Peyer's patch (tissue), 4 donors: ENCODE measurements around the gene SFXN3.

ENCODE experiments used
- POLR2A ChIP-seq, 2 donors: fragments of 450-650 bp; IDR thresholded peaks; one replicate each; pipeline ENCODE4 v1.5.1; 2017; ENCODE audit warnings: antibody characterized with exemption in 2 of 2, mild to moderate bottlenecking in 2 of 2, moderate library complexity in 2 of 2
- TF ChIP-seq, protein P1 (sequence below), 6 experiments: fragments of 450-650 bp in 4 of 6; fragments of 200-600 bp in 2 of 6; sonication (generic) in 1 of 6; IDR thresholded peaks; one replicate each; pipeline ENCODE4 v1.5.1; 2017 to 2019; ENCODE audit warnings: antibody characterized with exemption in 6 of 6, mild to moderate bottlenecking in 3 of 6, moderate library complexity in 1 of 6

DNA sequence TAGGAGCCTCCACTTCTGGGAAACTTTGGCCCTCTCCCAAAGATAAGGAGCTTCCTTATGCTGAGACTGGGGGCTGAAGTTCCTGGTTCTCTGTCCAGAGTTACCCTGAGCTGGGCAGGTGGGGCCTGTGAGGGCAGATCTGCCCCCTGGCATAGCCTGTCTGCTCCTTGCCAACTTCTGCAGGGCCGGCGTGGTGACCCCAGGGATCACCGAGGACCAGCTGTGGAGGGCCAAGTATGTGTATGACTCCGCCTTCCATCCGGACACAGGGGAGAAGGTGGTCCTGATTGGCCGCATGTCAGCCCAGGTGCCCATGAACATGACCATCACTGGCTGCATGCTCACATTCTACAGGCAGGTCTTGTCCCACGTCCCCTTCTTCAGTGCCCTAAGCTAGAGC lies 4.3 kb downstream of the SFXN3 start:
- TF ChIP-seq, protein P1, sequence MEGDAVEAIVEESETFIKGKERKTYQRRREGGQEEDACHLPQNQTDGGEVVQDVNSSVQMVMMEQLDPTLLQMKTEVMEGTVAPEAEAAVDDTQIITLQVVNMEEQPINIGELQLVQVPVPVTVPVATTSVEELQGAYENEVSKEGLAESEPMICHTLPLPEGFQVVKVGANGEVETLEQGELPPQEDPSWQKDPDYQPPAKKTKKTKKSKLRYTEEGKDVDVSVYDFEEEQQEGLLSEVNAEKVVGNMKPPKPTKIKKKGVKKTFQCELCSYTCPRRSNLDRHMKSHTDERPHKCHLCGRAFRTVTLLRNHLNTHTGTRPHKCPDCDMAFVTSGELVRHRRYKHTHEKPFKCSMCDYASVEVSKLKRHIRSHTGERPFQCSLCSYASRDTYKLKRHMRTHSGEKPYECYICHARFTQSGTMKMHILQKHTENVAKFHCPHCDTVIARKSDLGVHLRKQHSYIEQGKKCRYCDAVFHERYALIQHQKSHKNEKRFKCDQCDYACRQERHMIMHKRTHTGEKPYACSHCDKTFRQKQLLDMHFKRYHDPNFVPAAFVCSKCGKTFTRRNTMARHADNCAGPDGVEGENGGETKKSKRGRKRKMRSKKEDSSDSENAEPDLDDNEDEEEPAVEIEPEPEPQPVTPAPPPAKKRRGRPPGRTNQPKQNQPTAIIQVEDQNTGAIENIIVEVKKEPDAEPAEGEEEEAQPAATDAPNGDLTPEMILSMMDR (IDR thresholded peaks at IDR 0.05) = no peak
- TF ChIP-seq POLR2A (IDR thresholded peaks at IDR 0.05) = no peak
